GM18511 (cell line): ENCODE data around the gene QDPR.

Experiments used
- ATAC-seq: cut with Tn5 transposase; IDR thresholded peaks from one replicate; pipeline ENCODE4 v1.9.1; 2021; ENCODE audit warnings: mild to moderate bottlenecking, moderate library complexity; ENCODE audit not compliant: unreplicated experiment

QDPR gene

GRCh38 chr4:17436750-17437090, 75.2 kb downstream of the QDPR start:
- no peak for ATAC-seq
